GM21447 (cell line): ENCODE measurements around the gene PPP1R14D.
A peak's percentile ranks its signal among the peaks of the same experiment; 100 is the strongest.

Experiments used
- ATAC-seq: cut with Tn5 transposase; IDR thresholded peaks from one replicate; pipeline ENCODE4 v1.9.1; 2021; ENCODE audit not compliant: unreplicated experiment

Gene PPP1R14D

DNA sequence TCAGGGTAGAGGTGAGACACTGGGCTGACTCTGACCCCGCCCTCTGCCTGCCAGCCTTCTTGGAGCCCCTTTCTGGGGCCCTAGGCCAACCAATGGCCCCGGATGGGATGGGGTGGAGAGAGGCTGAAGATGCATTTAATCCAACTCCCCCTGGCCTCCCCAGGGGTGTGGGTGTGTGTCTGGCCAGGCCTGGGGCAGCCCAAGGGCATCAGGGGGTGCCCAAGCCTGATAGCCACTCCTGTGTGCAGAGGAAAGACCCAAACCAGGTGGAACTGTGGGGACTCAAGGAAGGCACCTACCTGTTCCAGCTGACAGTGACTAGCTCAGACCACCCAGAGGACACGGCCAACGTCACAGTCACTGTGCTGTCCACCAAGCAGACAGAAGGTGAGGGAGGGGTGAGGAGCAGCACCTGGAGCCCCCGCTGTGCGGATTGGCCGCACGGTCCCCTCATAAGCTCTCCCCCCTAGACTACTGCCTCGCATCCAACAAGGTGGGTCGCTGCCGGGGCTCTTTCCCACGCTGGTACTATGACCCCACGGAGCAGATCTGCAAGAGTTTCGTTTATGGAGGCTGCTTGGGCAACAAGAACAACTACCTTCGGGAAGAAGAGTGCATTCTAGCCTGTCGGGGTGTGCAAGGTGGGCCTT is 24.9 kb upstream of the PPP1R14D start:
- ATAC-seq, result no peak

DNA sequence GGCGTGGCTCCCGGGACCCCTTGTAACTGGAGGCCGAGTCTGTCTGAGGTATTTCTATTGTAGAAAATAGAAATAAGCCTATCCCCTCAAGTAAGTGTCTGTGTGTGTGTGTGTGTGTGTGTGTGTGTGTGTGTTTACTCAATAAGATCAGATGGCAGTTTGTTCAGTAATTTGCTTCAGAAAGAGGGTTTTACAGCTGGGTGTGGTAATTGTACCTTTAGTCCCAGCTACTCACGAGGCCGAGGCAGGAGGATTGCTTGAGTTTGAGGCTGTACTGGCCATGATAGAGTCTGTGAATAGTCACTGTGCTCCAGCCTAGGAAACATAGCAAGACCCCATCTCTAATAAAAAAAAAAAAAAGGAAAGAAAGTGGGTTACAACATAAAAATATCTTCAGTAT is 24.0 kb upstream of the PPP1R14D start:
- no peak for ATAC-seq

DNA sequence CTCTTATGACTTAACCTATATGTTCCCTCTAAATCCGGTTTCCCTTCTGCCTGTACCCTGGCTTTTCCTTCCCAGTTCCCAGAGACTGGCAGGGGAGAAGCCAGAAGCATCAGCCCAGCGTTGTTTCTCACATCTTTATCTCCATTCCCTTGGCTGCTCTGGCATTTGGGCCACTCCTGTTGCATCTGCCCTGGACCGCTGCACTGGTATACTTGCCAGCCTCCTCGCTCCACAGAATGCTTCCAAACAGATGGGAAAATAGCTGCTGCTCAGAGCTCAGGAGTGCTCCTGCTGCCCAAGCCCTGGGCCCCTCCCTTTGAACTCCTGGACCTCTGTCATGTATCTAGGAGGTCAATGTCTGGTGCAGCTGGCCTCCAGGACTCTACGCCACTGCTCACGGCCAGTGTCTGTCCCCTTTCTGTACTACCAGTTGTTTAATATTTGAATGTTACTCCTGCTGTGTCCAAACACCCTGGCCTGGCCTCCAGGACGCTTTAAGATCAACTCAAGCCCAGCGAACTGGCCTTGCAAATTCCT is 22.1 kb upstream of the PPP1R14D start:
- no peak for ATAC-seq

DNA sequence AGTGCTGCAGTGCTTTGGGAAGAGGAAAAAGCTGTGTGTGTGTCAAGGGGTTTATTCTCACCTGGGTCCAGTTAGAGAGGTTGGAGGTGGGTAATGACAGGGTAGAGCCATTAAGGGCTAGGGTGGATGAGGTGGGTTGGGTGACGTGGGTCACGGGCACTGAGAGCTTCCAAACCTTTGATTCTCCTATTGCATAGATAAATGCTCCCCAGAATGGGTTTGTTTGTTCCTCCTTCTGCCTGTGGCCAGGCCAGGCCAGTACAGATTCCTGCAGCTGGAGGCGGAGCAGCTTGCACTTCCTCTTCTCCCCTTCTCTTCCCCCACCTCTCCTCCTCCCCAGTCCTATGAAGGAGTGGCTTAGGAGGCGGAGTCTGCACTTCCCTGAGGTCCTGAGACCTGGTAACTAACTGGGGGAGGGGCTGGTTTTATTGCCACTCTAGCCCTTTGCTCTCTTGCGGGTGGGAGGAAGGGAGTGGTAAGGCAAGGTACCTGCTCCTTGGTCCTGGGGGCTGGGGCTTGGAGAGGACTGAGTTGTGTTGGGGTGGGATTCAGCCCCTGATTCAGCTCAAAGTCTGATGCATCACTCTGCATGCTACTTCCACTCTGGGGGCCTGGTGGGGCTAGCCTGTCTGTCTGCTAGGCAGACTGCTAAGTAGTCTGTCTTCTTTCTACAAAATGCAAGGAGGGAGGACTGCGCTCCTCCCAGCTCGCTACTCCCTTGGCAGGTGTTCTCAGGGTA is 18.9 kb upstream of the PPP1R14D start:
- ATAC-seq, result peak; percentile 54

DNA sequence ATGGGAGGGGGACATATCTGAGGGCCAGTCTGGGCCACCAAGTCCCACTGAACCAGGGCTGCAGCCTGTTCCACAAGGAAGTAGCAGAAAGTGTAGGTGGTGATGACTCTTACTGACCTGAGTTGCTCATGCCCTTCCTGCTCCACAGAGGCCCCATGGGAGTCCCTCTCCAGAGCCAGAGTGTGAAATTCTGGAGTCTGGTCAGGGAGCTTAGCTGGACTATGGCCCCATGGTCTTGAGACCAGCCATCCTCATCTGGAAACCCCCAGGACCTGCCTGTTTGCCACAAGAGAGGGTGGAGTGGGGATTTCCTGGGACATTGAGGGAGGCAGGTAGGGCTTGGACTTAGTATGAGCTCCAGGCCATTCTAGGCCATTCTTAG is 18.3 kb upstream of the PPP1R14D start:
- peak; percentile 16 for ATAC-seq

DNA sequence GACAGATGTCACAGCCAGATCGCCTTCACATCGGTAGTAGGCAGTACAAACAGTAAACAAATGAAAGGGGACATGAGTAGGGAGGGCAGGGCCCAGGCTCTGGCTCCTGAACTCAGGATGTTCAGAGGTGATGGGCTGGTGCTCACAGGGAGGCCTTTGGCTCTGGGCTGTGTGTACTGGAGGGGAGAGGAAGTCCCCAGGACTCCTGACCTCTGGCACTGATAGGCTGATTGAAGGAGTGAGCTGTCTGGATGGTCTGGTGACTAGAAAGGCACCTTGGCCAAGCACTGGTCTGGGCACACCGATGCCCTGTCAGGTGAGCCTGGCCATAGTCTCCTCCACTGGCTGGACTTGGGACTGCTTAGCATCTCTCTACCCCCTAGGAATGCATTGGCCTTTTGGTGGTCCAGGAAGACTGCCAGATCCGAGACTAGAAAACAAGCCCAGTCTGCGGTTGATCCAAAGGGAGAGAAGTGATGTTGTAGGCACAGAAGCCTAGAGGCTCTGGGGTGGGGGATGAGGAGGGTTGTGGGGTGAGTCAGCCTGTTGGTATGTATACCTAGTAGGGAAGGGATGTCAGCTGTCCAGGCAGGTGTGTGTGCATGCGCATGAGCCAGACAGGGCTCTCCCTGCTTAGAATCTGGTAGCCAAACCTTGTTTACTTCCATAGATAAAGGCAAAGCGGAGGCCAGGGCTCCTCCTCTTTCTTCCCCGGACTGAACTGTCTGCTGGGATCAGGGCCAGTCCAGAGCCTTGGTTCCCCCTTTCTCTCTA is 17.2 kb upstream of the PPP1R14D start:
- no peak for ATAC-seq

DNA sequence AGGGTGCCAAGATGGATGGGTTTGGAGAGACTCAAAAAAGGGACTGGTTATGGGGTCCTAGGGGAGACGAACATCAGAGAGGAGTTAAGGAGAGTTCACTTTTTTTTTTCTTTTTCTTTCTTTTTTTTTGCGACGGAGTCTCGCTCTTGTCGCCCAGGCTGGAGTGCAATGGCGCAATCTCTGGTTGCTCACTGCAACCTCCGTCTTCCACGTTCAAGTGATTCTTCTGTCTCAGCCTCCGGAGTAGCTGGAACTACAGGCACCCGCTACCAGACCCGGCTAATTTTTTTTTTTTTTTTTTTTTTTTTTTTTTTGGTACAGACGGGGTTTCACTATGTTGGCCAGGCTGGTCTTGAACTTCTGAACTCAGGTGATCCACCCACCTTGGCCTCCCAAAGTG is 16.5 kb upstream of the PPP1R14D start:
- ATAC-seq, result no peak

DNA sequence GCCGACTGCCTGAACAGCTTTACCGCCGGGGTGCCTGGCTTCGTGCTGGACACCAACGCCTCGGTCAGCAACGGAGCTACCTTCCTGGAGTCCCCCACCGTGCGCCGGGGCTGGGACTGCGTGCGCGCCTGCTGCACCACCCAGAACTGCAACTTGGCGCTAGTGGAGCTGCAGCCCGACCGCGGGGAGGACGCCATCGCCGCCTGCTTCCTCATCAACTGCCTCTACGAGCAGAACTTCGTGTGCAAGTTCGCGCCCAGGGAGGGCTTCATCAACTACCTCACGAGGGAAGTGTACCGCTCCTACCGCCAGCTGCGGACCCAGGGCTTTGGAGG is 16.2 kb upstream of the PPP1R14D start:
- no peak for ATAC-seq

DNA sequence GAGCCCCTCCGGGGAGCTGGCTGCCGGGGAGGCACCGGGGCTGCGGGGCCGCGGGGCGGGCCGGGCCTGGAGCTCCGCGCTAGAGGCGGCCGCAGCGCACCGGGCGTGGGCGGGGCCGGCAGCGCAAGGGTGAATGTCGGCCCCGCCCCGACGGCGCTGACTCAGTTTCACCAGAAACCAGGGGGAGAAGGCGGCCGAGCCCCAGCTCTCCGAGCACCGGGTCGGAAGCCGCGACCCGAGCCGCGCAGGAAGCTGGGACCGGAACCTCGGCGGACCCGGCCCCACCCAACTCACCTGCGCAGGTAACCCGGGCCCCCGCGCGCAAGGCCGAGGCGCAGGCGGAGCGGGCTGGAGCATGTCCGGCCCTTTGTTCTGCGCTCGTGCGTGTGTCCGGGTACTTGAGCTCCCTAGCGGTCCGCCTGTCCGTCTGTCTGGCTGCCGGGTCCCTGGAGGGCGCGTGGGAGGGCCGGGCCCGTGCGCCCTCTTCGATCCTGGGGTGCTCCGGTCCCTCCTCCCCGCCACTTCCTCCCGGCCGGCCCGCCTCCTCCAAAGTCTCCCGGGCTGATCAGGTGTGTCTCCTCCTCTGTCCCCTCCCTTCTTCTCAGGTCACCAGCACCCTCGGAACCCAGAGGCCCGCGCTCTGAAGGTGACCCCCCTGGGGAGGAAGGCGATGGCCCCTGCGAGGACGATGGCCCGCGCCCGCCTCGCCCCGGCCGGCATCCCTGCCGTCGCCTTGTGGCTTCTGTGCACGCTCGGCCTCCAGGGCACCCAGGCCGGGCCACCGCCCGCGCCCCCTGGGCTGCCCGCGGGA is 15.6 kb upstream of the PPP1R14D start, which contains the start of gene SPINT1:
Gene SPINT1, plus strand, starts transcription at position 164 of the 811 bp plus-strand sequence. Its CDS starts 507 bp downstream, at position 671.
- no peak for ATAC-seq

DNA sequence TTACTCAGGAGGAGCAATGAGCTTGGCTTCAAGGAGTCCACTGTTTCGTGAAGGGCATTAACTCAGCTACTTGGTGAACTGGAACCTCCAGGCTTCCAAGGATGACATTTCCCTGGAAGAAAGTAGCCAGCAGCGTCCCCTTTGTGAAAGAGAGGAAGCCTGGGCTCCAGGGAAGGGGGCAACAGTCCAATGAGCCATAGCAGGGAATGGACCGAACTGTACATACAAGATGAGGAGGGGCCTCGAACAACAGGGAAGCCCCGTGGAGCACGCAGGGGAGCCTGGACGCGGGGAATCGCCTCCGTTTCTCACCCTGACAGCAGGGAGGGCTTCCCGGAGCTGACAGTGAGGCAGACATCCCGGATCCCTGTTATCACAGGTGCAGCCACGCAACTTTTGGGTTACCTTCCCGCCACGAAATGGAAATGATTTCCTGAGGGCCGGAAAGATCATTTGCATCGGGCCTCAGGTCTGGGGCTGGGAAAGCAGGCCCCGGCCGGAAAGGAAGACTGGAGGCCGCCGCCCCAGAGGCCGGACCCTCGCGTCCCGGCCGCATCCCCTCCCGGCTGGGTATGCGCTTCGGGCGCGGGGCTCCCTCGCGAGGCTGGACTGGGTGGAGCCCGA is 14.9 kb upstream of the PPP1R14D start:
- no peak for ATAC-seq

DNA sequence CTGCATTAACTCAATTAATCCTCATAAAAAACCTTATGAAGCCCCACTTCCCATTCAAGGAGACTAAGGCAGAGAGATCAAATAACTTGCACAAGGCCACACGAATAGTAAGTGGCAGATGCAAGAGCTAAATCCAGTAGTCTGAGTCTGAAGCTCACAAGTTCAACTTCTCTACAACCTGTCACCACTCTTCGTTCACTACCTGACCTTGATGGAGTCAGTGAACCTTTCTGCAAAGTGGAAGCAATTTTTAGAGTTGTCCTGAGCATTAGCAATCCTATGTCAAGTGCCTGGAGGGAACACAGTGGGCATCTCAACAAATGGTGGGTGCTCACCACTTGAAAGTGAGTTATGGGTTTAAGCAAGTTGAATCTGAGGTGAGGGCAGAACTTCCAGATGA is 13.2 kb upstream of the PPP1R14D start:
- no peak for ATAC-seq

DNA sequence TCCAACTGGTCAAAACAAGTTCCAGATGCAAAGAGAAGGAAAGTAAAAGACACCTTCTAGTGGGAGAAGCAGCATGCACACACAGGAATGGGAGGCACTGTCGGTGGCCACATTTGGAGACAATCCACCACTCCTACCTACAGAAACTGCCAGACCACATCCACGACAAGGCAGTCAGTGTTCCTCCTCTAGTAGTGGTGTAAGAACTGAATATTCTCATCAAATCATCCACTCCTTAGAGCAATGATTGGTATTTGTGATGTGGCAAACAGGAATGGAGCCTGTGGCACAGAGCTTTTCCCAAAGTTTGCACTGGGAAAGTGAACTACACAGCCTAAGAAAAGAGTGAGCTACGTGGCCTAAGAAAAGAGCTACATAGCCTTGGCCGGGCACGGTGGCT is 10.2 kb upstream of the PPP1R14D start:
- no peak for ATAC-seq

DNA sequence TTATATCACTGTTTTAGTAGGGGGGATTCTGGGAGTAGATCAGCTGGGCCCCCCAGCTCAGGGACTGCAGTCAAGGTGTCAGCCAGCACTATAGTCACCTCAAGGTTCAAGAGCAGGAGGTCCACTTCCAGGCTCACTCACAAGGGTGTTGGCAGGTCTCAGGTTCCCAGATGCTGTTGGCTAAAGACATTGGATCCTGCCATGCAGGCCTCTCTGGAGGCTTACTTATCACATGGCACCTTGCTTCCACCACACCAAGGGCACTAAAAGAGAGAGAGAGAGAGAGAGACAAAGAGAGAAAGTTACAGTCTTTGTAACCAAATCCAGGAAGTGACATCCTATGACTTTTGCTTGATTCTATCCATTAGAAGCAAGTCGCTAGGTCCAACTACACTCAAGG is 7.5 kb upstream of the PPP1R14D start:
- ATAC-seq, result no peak

DNA sequence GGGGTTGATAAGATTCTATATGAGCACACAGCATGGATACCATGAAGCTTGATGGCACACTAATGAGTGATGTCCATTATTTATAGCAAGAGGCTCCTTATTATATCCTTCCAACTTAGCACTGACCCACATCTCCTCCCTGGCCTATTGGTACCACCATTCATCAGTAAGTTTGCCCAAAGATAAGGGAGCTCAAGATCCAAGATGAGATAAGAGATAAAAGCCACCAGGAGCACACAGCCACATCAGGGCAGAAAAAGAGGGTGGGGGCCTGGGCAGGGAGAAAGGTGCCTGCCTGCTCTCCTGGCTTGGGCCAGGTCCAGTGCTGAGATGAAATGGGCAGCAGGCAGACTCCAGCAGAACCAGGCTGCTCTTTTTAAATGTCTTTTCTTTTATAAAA is 4.4 kb upstream of the PPP1R14D start:
- no peak for ATAC-seq

DNA sequence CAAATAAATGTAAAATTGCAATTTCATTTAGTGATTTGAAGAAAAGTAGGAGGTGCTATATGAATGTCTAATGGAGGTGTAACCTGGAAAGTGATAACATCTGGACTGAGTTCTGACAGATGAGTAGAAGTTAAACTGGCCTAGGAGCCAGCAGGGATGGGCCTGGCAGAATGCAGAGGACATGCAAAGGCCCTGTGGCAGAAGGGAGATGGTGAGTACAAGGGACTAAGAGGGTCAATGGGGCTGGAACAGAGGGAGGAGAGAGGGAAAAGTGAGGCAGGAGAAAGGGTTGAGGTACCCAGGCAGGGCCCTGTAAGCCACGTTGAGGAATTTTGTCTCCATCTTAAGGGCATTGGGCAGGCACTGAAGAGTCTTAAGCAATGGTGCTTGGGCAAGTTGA is 3.4 kb upstream of the PPP1R14D start:
- ATAC-seq, result no peak

DNA sequence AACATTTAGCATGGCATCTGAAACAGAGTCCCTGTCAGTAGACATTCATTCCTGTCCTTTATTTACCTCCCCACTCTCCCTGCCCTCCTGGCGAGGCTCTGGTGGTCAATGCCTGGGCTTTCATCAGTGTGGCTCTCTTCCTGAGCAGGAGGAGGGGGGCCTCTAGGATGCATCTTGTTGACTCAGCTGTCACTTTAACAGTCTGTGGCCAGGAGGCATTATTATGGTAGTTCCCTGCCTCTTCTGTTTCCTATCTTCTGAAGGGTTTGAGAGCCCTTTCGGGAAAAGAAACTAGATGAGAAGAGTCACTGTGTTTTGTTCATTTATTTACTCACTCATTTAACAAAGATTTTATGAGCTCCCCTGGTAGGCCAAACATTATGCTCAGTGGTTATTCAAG is 2.4 kb upstream of the PPP1R14D start:
- ATAC-seq, result no peak

DNA sequence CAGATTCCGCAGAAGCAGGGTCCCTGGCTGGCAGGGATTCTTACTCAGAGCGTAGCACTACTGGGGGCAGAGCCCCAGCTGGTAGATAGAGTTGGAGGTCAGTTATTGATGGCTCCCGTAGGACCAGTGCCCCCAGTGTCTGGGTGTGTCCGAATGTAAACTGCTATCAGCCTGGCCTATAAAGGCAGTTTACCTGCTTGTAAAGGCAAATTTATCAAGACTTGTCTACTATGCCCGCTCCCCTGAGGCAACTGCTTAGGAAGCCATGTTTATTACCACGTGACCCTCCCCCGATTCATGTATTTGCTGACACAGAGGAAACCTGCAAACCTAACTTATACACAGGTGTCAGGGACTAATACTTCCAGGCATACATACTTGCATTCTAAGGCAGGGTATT is 607 bp upstream of the PPP1R14D start:
- no peak for ATAC-seq

DNA sequence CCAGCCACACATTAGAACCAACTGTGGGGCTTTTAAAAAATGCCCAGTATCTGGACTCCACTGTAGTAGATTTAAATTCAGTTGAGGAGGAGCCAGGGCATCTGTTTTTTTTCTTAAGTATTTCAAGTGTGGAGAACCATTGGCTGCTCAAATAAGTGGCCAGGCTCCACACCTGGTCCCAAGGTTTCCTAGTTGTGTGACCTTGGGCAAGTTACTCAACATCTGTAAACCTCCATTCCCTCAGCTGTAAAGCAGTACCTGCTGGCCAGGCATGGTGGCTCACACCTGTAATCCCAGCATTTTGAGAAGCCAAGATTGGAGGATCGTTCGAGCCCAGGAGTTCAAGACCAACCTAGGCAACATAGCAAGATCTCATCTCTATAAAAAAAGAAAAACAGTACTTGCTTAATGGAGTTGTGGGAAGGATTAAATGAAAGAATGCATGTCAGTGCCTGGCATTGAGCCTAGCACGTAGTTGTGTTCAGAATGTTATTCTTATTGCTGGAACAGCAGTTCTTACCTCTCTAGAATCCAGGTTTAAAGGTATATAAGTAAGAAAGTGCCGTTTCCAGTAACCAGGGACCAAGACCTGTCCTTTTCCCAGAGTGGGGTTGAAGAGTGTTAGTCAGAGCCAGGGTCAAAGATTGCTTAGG is 2.0 kb downstream of the PPP1R14D start:
- ATAC-seq, result no peak

DNA sequence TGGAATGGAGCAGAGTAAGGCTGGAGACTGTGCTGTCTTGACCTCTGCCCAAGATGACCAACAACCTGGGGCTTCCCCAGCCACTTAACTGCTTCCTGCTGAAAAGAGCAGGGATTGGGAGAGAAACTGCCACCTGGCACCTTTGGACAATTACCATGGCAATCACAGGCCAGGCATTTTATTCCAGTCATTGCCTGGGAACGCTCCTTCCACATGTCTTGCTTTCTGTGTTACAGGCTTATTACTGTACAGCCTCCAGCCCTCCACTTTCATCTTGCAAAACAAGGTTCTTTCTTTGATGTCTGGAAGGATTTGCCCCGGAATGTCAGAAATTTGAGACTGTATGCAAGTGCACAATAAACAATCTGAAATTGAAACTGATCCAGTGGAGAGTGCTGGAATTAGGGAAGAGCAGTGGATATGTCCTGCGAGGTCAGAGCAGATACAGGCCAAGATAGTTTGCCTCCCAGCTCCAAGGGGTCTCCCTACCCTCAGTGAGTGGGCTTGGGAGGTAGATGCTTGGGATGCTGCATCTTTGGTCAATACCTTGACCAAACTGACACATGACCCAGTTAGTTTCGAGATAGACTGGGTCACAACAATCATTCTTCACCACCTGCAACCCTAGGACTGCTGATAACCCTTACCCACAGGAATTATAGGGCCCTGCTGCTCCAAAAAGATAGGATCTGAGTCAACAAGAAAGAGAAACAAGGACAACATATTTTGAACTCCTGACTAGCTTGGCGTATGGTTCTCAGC is 2.7 kb downstream of the PPP1R14D start:
- ATAC-seq, result no peak
